Tibial nerve (tissue), 4 donors: ENCODE data around the gene ERBB4. TPM values are rescaled to one million over a fixed set of nuclear protein-coding genes. Genes with fewer than 3 reads are reported as not detected.

Experiments
- DNase-seq, 2 donors: peaks; one replicate each; pipeline ENCODE4 v3.0.0-alpha.2; 2019; ENCODE audit warnings: low spot score in 2 of 2
- H3K27ac ChIP-seq, 4 donors: fragments of 200-600 bp; sonication (generic) in 3 of 4; one replicate each; pipeline ENCODE4 v1.5.1; 2017 to 2019; ENCODE audit warnings: mild to moderate bottlenecking in 1 of 4
- H3K27me3 ChIP-seq, 2 donors: fragments of 200-600 bp; sonication (generic) in 1 of 2; one replicate each; pipeline versions ENCODE4 v1.5.1 to v1.6.0; 2017 to 2019
- H3K36me3 ChIP-seq, 3 donors: fragments of 200-600 bp; sonication (generic); one replicate each; pipeline ENCODE4 v1.5.1; 2018 to 2019
- H3K4me1 ChIP-seq, 4 donors: fragments of 200-600 bp; sonication (generic) in 3 of 4; one replicate each; pipeline ENCODE4 v1.5.1; 2017 to 2019
- H3K4me3 ChIP-seq, 4 donors: fragments of 200-600 bp; sonication (generic) in 3 of 4; one replicate each; pipeline ENCODE4 v1.5.1; 2017 to 2019; ENCODE audit warnings: mild to moderate bottlenecking in 1 of 4, moderate library complexity in 1 of 4
- H3K9me3 ChIP-seq, 4 donors: fragments of 200-600 bp; sonication (generic) in 3 of 4; one replicate each; pipeline ENCODE4 v1.5.1; 2017 to 2019
- EP300 ChIP-seq, 2 donors: sonication (generic); formaldehyde crosslinking; IDR thresholded peaks; one replicate each; pipeline ENCODE4 v1.6.1; 2017; ENCODE audit warnings: antibody characterized with exemption in 2 of 2, mild to moderate bottlenecking in 1 of 2
- POLR2A ChIP-seq, 2 donors: fragments of 450-650 bp; IDR thresholded peaks; one replicate each; pipeline ENCODE4 v1.6.1; 2017; ENCODE audit warnings: antibody characterized with exemption in 2 of 2, mild to moderate bottlenecking in 2 of 2, moderate library complexity in 2 of 2
- WGBS, 2 donors: methylation state at CpG; one replicate each; pipeline ENCODE4 v1.1.5; 2018; 5-methylcytosine and 5-hydroxymethylcytosine counted together
- total RNA-seq, 4 donors: library from RNA; depleted of rRNA; stranded (reverse); fragments of >200 nt; gene quantifications; one replicate each; pipeline ENCODE4 v1.1.0, GENCODE V29; 2016
- TF ChIP-seq, protein P1 (sequence below), 5 experiments: fragments of 200-600 bp in 3 of 5; fragments of 450-650 bp in 2 of 5; sonication (generic) in 3 of 5; IDR thresholded peaks; one replicate each; pipeline ENCODE4 v1.5.1; 2016 to 2019; ENCODE audit warnings: antibody characterized with exemption in 5 of 5, mild to moderate bottlenecking in 3 of 5, moderate library complexity in 2 of 5

ERBB4 gene
- total RNA-seq, 4 donors from 2014 or later: 2.4 to 3.3 (median 2.9) TPM

DNA sequence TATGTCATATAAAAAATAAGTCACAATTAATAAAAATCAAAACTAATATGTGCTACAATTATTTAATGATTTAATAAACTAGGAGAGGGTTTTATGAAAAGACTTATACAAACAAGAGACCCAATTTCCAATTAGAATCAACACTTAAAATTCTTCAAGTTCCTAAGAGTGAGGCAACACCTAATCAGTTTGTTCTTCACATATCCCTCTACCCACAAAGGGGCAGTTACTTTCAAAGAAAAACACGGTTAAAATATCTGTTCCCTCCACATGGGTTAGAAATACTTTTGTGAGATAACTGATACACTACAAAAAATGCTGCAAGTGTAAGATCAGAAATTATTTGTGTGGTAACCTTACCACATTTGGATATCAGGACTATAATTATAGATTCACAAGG lies 357.0 kb downstream of the ERBB4 start:
- no peak for DNase-seq
- no peaks in the 10 kb centered on the region for H3K27me3 ChIP-seq
- no peaks in the 10 kb centered on the region for H3K36me3 ChIP-seq
- H3K4me1 ChIP-seq: no peaks in the 10 kb centered on the region
- TF ChIP-seq POLR2A (IDR thresholded peaks at IDR 0.05) (no peak), EP300 (IDR thresholded peaks at IDR 0.05) (no peak)
- TF ChIP-seq, protein P1, sequence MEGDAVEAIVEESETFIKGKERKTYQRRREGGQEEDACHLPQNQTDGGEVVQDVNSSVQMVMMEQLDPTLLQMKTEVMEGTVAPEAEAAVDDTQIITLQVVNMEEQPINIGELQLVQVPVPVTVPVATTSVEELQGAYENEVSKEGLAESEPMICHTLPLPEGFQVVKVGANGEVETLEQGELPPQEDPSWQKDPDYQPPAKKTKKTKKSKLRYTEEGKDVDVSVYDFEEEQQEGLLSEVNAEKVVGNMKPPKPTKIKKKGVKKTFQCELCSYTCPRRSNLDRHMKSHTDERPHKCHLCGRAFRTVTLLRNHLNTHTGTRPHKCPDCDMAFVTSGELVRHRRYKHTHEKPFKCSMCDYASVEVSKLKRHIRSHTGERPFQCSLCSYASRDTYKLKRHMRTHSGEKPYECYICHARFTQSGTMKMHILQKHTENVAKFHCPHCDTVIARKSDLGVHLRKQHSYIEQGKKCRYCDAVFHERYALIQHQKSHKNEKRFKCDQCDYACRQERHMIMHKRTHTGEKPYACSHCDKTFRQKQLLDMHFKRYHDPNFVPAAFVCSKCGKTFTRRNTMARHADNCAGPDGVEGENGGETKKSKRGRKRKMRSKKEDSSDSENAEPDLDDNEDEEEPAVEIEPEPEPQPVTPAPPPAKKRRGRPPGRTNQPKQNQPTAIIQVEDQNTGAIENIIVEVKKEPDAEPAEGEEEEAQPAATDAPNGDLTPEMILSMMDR (IDR thresholded peaks at IDR 0.05): no peak
- WGBS, 2 donors: 0 to 35% methylated on average over 1 of the region's 1 CpG
- no peak overlapping the region for H3K27ac ChIP-seq
- H3K4me3 ChIP-seq: no peak overlapping the region
- H3K9me3 ChIP-seq: no peaks in the 10 kb centered on the region

DNA sequence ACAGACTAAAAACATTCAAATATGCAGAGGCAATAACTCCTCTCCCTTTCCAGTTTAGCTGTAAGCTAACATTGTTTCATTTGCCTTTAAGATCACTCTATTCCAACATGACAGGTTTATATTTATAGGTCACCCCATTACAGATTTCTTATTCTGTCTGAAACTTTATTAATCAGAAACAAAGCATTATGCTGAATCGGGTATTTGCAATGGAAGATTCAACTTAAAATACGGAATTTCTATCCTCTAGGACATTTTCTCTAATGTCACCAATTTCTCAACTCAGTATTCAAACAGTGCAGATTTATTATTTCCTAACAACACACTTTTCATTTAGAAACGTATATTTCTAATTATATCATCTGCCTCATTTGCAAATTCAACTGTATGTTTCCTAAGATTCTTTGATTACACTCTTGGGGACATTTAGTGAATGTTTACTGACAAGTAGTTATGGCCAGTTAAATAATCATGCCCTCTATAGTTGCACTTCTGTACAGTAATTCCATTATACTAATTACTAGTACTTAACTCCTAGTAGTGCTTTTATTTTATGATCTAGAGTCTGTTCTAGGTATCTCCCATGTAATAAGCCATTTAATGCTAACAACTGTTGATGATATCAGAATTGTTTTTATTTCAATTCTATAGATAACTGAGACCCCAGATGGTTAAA lies 358.1 kb downstream of the ERBB4 start:
- no peaks in the 10 kb centered on the region for H3K27me3 ChIP-seq
- TF ChIP-seq POLR2A (IDR thresholded peaks at IDR 0.05): no peak
- TF ChIP-seq EP300 (IDR thresholded peaks at IDR 0.05): no peak
- TF ChIP-seq, protein P1 (IDR thresholded peaks at IDR 0.05): no peak
- no peak overlapping the region for H3K4me3 ChIP-seq
- no peaks in the 10 kb centered on the region for H3K4me1 ChIP-seq
- DNase-seq: no peak
- no peaks in the 10 kb centered on the region for H3K9me3 ChIP-seq
- no peak overlapping the region for H3K27ac ChIP-seq
- 72 to 77% methylated on average over 3 of the region's 3 CpGs for WGBS, 2 donors
- no peaks in the 10 kb centered on the region for H3K36me3 ChIP-seq

DNA sequence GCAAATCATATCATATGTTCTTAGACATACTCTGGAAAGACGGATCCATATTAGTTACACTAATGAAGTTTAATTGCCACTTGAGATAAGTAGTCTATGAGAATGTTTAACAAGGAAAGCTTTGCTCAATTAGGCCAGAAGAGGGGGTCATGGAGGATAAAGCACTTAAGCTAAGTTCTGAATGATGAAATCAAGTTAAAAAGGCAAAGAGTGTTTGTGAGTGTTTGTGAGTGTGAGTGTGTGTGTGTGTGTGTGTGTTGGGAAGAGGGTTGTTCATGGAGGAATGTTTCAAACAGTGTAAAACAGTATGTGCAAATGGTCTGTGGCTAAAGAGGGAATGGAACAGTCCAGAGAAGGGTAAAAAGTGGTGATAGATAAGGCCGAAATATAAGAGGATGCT lies 360.9 kb downstream of the ERBB4 start:
- TF ChIP-seq POLR2A (IDR thresholded peaks at IDR 0.05) (no peak), EP300 (IDR thresholded peaks at IDR 0.05) (no peak)
- TF ChIP-seq, protein P1 (IDR thresholded peaks at IDR 0.05): no peak

DNA sequence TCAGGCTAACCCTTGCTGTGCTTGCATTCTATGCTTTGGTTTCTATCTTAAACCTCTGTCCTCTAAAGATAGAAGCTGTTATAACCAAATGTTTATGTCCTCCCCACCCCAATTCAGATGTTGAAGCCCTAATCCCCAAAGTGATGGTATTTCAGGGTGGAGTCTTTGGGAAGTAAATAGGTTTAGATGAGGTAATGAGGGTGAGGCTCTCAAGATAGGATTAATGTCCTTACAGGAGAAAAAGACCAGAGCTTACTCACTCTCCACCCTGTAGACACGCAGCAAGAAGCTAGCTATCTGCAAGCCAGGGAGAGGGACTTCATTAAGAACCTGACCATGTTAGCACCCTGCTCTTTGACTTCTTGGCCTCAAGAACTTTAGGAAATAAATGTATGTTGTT lies 362.5 kb downstream of the ERBB4 start:
- no peaks in the 10 kb centered on the region for H3K27me3 ChIP-seq
- H3K4me3 ChIP-seq: no peak overlapping the region
- H3K27ac ChIP-seq: no peak overlapping the region
- H3K36me3 ChIP-seq: no peaks in the 10 kb centered on the region
- WGBS, 2 donors: 82 to 89% methylated on average over 1 of the region's 1 CpG
- no peak for TF ChIP-seq EP300 (IDR thresholded peaks at IDR 0.05)
- TF ChIP-seq, protein P1 (IDR thresholded peaks at IDR 0.05): no peak
- no peak for TF ChIP-seq POLR2A (IDR thresholded peaks at IDR 0.05)
- no peaks in the 10 kb centered on the region for H3K9me3 ChIP-seq
- DNase-seq: no peak
- H3K4me1 ChIP-seq: no peaks in the 10 kb centered on the region

More for the DNA sequence above, 360.9 kb downstream of the ERBB4 start:
- Histone ChIP-seq H3K9me3 (no peaks in the 10 kb centered on the region), H3K27ac (no peak overlapping the region), H3K36me3 (no peaks in the 10 kb centered on the region), H3K4me3 (no peak overlapping the region), H3K27me3 (no peaks in the 10 kb centered on the region), H3K4me1 (no peaks in the 10 kb centered on the region)
- DNase-seq: no peak
- WGBS, 2 donors: 49 to 50% methylated on average over 2 of the region's 2 CpGs

DNA sequence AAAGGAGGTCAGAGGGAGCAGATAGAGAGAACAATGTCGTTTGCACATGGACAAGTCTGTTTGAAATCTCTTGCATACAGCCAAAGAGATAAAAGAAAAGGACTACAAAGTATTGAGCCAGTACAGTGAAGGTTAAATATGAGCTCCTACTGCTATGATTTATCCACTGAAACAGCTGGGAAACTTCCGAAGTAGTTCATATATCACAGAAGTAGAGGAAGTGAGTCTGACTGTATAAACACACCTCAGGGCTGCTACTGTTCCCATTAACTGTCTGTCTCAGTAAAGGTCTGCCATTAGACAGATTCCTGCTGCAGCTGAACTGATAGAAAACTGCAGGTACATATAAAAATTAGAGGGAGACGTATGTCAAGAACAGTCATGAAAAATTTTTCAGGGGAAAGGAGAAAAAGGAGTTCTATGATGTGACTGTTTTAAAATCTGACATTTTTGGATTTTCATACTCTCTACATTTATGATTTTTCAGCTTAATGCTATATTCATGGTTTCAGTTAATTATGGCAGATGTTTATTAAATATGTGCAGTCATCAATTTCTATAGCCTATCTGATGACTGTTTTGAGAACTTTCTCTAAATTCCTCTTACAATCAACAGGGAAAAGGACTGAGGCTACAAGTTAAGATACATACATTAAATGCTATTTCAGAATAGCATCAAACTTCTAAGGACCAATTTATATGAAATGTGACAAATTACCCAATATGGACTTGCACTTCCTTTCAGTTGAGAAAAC lies 364.7 kb downstream of the ERBB4 start:
- Histone ChIP-seq H3K27ac (no peak overlapping the region), H3K4me1 (no peaks in the 10 kb centered on the region), H3K27me3 (no peaks in the 10 kb centered on the region), H3K9me3 (peaks cover 0 to 7% (median 0%) of the 10 kb centered on the region in 4 donors), H3K36me3 (no peaks in the 10 kb centered on the region), H3K4me3 (no peak overlapping the region)
- TF ChIP-seq POLR2A (IDR thresholded peaks at IDR 0.05) (no peak), EP300 (IDR thresholded peaks at IDR 0.05) (no peak)
- TF ChIP-seq, protein P1 (IDR thresholded peaks at IDR 0.05): no peak
- DNase-seq: no peak
- WGBS, 2 donors: 41% methylated on average over 3 of the region's 3 CpGs
